ENCODE measurements around the gene ACTR8.

The ACTR8 gene

DNA sequence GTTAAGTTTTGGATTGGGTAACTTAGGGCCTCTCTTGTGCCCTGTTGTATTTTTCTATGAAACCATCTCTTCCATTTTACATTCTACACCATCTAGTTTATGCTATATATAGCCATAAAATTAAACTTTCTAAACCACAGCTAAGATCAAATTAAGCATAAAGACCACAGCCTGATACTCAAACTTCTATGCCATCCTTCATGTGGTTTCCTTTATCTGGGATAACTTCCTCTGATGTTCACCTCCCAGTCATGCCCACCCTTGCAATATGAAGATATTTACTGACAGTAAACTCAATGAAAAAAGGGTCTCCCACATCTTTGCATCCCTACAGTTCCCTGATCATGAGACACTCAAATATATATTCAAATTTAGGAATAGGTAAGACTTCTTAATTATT lies 5.5 kb upstream of the ACTR8 start:
- TF ChIP-seq, protein P1, sequence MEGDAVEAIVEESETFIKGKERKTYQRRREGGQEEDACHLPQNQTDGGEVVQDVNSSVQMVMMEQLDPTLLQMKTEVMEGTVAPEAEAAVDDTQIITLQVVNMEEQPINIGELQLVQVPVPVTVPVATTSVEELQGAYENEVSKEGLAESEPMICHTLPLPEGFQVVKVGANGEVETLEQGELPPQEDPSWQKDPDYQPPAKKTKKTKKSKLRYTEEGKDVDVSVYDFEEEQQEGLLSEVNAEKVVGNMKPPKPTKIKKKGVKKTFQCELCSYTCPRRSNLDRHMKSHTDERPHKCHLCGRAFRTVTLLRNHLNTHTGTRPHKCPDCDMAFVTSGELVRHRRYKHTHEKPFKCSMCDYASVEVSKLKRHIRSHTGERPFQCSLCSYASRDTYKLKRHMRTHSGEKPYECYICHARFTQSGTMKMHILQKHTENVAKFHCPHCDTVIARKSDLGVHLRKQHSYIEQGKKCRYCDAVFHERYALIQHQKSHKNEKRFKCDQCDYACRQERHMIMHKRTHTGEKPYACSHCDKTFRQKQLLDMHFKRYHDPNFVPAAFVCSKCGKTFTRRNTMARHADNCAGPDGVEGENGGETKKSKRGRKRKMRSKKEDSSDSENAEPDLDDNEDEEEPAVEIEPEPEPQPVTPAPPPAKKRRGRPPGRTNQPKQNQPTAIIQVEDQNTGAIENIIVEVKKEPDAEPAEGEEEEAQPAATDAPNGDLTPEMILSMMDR (IDR thresholded peaks at IDR 0.05; ENCODE audit: low read depth, low read length) = no peak
- H3K4me3 ChIP-seq (ENCODE audit: low read depth, low read length) = no peak overlapping the region

DNA sequence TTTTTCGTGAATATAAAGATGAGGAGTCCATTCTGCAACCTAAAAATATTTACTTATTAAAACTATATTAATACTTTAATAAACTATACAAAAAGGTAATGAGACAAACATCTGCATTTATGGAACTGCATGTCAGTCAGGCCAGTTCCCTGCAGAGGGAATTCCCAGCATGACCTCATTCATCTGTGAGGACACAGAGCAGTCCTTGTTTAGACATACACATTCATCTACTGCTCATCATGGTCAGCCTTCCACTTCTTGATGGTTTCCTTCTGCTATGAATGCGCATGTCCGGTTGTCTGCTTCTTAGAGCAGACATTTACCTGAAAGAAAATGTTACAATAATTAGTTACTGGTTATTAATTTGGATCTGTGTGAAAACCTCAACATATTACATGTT lies 3.3 kb upstream of the ACTR8 start:
- TF ChIP-seq, protein P1 (IDR thresholded peaks at IDR 0.05; ENCODE audit: low read depth, low read length) = no peak
- H3K4me3 ChIP-seq (ENCODE audit: low read depth, low read length) = no peak overlapping the region

DNA sequence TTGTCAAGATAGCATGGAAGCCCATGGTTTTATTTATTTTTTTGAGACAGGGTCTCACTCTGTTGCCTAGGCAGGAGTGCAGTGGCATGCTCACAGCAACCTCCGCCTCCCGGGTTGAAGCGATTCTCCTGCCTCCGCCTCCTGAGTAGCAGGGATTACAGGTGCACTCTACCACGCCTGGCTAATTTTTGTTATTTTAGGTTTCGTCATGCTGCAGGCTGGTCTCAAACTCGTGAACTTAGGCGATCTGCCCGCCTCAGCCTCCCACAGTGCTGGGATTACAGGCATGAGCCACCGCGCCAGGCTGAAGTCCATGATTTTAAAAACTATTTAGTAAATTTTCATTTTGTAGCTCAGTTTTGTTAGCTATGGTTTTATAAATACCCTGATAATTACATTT lies 2.7 kb upstream of the ACTR8 start:
- TF ChIP-seq, protein P1 (IDR thresholded peaks at IDR 0.05; ENCODE audit: low read depth, low read length) = no peak
- H3K4me3 ChIP-seq (ENCODE audit: low read depth, low read length) = no peak overlapping the region

- TF ChIP-seq, protein P1 (IDR thresholded peaks at IDR 0.05; ENCODE audit: low read depth, low read length) = no peak
- H3K4me3 ChIP-seq (ENCODE audit: low read depth, low read length) = no peak overlapping the region
These were observed 1.1 kb upstream of the ACTR8 start for GRCh38 chr3:53883008-53883407.

DNA sequence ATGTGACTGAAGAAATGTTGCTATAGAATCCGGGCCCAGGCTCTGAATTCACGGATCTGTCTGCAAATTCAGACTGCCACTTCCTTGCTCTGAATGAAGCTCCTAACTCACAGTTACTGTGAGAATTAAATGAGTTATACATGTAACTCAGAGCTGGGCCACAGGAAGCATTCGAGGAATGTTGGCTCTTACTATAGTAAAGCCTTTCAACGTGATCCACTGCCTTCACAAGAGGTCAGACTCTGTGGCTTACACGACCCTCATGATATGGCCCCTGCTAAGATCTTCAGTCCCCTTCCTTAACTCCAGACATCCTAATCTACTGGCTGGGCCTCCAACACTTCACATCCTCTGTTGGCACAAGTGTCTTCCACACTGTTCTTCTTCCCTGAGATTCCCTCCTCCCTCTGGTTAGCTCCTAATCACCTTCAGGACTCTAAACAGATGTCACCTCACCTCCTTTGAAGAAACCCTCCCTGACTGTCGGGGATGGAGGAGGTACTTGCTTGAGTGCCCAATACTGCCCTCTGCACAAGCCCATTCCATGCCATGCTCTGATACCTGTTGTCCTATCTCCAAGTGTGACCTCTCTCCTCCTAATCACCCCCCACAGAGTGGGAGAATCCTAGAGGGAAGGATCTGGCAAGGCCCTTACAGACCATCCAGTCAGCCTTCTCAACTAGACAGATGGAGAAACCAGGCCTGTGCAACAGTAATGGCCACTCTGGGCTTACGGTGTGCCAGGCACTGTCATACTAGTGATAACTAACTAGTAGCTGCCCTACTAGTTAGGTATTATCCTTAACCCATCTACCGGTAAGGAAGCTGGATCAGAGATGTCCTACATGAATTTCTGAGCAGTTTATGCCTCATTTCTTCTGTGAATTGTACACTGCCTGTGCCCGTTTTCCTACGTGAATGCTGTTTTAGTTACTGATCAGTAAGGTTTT lies 1.3 kb downstream of the ACTR8 start:
- peak overlapping the region; percentile 91 for H3K4me3 ChIP-seq (ENCODE audit: low read depth, low read length)
- TF ChIP-seq, protein P1 (IDR thresholded peaks at IDR 0.05; ENCODE audit: low read depth, low read length) = no peak

GRCh38 chr3:53865732-53866499 lies 16.0 kb downstream of the ACTR8 start:
- no peak overlapping the region for H3K4me3 ChIP-seq (ENCODE audit: low read depth, low read length)
- TF ChIP-seq, protein P1 (IDR thresholded peaks at IDR 0.05; ENCODE audit: low read depth, low read length) = no peak

DNA sequence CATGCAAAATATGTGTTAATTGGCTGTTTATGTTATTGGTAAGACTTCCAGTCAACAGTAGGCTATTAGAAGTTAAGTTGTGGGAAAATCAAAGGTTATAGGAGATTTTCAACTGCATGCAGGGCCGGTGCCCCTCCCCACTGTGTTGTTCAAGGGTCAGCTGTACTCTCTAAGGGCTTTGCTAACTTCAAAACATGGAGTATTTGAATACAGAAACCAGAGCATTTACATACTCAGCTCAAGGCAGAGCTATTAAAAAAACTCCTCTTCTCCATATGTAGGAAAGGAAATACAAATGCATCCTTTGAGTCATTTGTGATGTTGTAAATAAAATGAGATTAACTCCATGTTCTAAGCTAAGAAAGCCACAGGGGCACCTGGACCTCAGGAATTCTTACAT lies 18.8 kb downstream of the ACTR8 start:
- TF ChIP-seq, protein P1 (IDR thresholded peaks at IDR 0.05; ENCODE audit: low read depth, low read length) = no peak
- H3K4me3 ChIP-seq (ENCODE audit: low read depth, low read length) = no peak overlapping the region
